Measurements from ENCODE around the gene CCDC171.

- no peak for TF ChIP-seq POLR2A (IDR thresholded peaks at IDR 0.05)
- TF ChIP-seq CTCF (IDR thresholded peaks at IDR 0.05) = no peak
Measured at GRCh38 chr9:15843931-15844330, 291.1 kb downstream of the CCDC171 start.
